ENCODE data around the gene RRAGB.

- TF ChIP-seq CTCF (IDR thresholded peaks at IDR 0.05) (no peak), POLR2A (IDR thresholded peaks at IDR 0.05) (no peak)
These were observed 78.9 kb downstream of the RRAGB start for GRCh38 chrX:55796496-55796895.
